Measurements from ENCODE around the gene CIRBP.
A peak's percentile ranks its signal among the peaks of the same experiment; 100 is the strongest.

CIRBP gene

GRCh38 chr19:1294688-1295087 is 25.6 kb downstream of the CIRBP start:
- POLR2A ChIA-PET: no interaction called here

GRCh38 chr19:1295169-1296012 is 26.3 kb downstream of the CIRBP start:
- ChIA-PET CTCF (no interaction called here), POLR2A (no interaction called here)
- DNase-seq (ENCODE audit: extremely low spot score): peak; percentile 89

More at GRCh38 chr19:1294688-1295087, 25.6 kb downstream of the CIRBP start:
- no peak for TF ChIP-seq SP1 (IDR thresholded peaks at IDR 0.05)
- TF ChIP-seq FOXK2 (IDR thresholded peaks at IDR 0.05): no peak
- no peak for TF ChIP-seq ELF4 (IDR thresholded peaks at IDR 0.05)
- DNase-seq (ENCODE audit: extremely low spot score): no peak
- CTCF ChIA-PET: no interaction called here

GRCh38 chr19:1296078-1296477 is 26.9 kb downstream of the CIRBP start:
- ChIA-PET POLR2A (no interaction called here), CTCF (no interaction called here)
- no peak for DNase-seq (ENCODE audit: extremely low spot score)
- no peak for TF ChIP-seq NFRKB (IDR thresholded peaks at IDR 0.05)
- TF ChIP-seq BHLHE40 (IDR thresholded peaks at IDR 0.05; ENCODE audit: borderline replicate concordance): no peak
- no peak for TF ChIP-seq HDGF (IDR thresholded peaks at IDR 0.05; ENCODE audit: borderline replicate concordance)
- TF ChIP-seq SP1 (IDR thresholded peaks at IDR 0.05): no peak
- no peak for TF ChIP-seq FOXA1 (IDR thresholded peaks at IDR 0.05)
- no peak for TF ChIP-seq CTBP1 (IDR thresholded peaks at IDR 0.05; ENCODE audit: borderline replicate concordance)
- TF ChIP-seq L3MBTL2 (conservative IDR thresholded peaks at IDR 0.05): no peak
- no peak for TF ChIP-seq LEF1 (IDR thresholded peaks at IDR 0.05; ENCODE audit: borderline replicate concordance)
- no peak for TF ChIP-seq ZNF384 (IDR thresholded peaks at IDR 0.05)
- TF ChIP-seq FOXK2 (IDR thresholded peaks at IDR 0.05): no peak
- no peak for TF ChIP-seq TARDBP (IDR thresholded peaks at IDR 0.05)
- TF ChIP-seq, protein P1, sequence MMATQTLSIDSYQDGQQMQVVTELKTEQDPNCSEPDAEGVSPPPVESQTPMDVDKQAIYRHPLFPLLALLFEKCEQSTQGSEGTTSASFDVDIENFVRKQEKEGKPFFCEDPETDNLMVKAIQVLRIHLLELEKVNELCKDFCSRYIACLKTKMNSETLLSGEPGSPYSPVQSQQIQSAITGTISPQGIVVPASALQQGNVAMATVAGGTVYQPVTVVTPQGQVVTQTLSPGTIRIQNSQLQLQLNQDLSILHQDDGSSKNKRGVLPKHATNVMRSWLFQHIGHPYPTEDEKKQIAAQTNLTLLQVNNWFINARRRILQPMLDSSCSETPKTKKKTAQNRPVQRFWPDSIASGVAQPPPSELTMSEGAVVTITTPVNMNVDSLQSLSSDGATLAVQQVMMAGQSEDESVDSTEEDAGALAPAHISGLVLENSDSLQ (IDR thresholded peaks at IDR 0.05): no peak
- no peak for TF ChIP-seq SUZ12 (IDR thresholded peaks at IDR 0.05)
- no peak for TF ChIP-seq ELF4 (IDR thresholded peaks at IDR 0.05)
- no peak for TF ChIP-seq ARNT (IDR thresholded peaks at IDR 0.05)
- TF ChIP-seq FOXM1 (IDR thresholded peaks at IDR 0.05; ENCODE audit: borderline replicate concordance): no peak

More at GRCh38 chr19:1295169-1296012, 26.3 kb downstream of the CIRBP start:
- TF ChIP-seq SP1 (IDR thresholded peaks at IDR 0.05): 0 out of 2 replicates have a peak, but pooled peaks have one; percentile 6
- TF ChIP-seq FOXK2 (IDR thresholded peaks at IDR 0.05): no peak

DNA sequence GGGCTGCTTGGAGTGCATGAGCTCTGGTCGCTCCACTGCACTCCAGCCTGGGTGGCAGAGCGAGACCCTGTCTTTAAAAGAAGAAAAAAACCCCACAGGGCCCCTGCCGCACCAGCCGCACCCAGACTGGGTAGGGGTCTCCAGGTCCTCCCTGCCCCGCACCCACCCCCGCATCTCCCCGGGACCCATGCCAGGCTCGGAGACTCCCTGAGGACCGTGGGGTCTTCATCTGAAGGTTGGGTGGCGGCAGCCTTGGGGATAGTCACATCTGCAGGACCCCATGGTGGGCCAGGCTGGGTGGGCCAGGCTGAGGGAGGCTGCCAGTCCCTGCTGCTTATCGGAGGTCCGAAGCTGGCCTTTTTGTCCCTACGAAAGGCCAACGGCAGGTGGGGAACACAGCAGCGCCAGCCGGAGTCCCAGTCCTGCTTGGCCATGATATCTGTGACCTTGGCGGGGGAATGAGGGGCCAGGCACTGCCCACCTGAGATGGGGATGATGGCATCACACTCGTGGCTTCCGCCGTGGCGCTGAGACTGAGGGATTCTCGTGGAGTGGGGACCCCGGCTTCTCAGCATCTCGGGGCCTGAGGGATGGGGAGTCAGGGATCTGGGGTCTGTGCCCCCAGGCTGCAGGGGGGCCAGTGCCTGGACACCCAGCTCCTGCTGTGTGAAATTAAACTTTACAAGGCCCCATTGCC is 27.6 kb downstream of the CIRBP start:
- CTCF ChIA-PET: no interaction called here
- DNase-seq (ENCODE audit: extremely low spot score): no peak
- TF ChIP-seq FOXM1 (IDR thresholded peaks at IDR 0.05; ENCODE audit: borderline replicate concordance) (no peak), FOXA1 (IDR thresholded peaks at IDR 0.05) (no peak), L3MBTL2 (conservative IDR thresholded peaks at IDR 0.05) (no peak), CTBP1 (IDR thresholded peaks at IDR 0.05; ENCODE audit: borderline replicate concordance) (no peak), HDGF (IDR thresholded peaks at IDR 0.05; ENCODE audit: borderline replicate concordance) (no peak), BHLHE40 (IDR thresholded peaks at IDR 0.05; ENCODE audit: borderline replicate concordance) (no peak), SUZ12 (IDR thresholded peaks at IDR 0.05) (no peak)
- TF ChIP-seq, protein P1 (IDR thresholded peaks at IDR 0.05): no peak
- POLR2A ChIA-PET: no interaction called here

DNA sequence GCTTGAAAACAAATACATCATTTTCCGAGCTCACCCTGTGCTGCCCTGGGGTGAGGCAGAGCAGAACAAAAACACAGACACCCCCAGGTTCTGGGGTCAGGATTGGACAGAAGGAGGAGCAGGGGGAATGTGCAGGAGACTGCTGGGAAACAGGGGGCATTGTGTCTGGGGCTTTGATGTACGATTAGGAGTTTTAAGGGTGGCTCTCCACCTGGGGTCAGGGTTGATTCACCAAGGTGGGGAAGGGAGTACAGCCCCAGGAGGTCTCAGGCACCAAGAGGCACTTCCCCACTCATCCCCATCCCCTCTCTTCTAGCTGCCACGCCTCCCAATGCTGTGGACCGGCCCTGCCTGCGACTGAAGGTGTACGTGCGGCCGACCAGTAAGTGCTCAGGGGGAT is 29.1 kb downstream of the CIRBP start:
- ChIA-PET CTCF (no interaction called here), POLR2A (interaction anchor here (1.4 kb wide), 1 partner anchor 23 kb away, joined by 4 read pairs; the partner anchor contains the start of gene FAM174C)
- DNase-seq (ENCODE audit: extremely low spot score): no peak
- TF ChIP-seq FOXK2 (IDR thresholded peaks at IDR 0.05) (no peak), ZNF384 (IDR thresholded peaks at IDR 0.05) (no peak), ELF4 (IDR thresholded peaks at IDR 0.05) (no peak), CTBP1 (IDR thresholded peaks at IDR 0.05; ENCODE audit: borderline replicate concordance) (no peak), FOXM1 (IDR thresholded peaks at IDR 0.05; ENCODE audit: borderline replicate concordance) (no peak), TARDBP (IDR thresholded peaks at IDR 0.05) (no peak), NFRKB (IDR thresholded peaks at IDR 0.05) (no peak), LEF1 (IDR thresholded peaks at IDR 0.05; ENCODE audit: borderline replicate concordance) (no peak), SUZ12 (IDR thresholded peaks at IDR 0.05) (no peak), SP1 (IDR thresholded peaks at IDR 0.05) (no peak)

- no peak for DNase-seq (ENCODE audit: extremely low spot score)
- no peak for TF ChIP-seq HDGF (IDR thresholded peaks at IDR 0.05; ENCODE audit: borderline replicate concordance)
- no peak for TF ChIP-seq L3MBTL2 (conservative IDR thresholded peaks at IDR 0.05)
- no peak for TF ChIP-seq ZNF384 (IDR thresholded peaks at IDR 0.05)
- TF ChIP-seq TARDBP (IDR thresholded peaks at IDR 0.05): no peak
- TF ChIP-seq ARNT (IDR thresholded peaks at IDR 0.05): no peak
- TF ChIP-seq ELF4 (IDR thresholded peaks at IDR 0.05): no peak
- no peak for TF ChIP-seq FOXK2 (IDR thresholded peaks at IDR 0.05)
- TF ChIP-seq NFRKB (IDR thresholded peaks at IDR 0.05): no peak
- TF ChIP-seq LEF1 (IDR thresholded peaks at IDR 0.05; ENCODE audit: borderline replicate concordance): no peak
- POLR2A ChIA-PET: no interaction called here
- CTCF ChIA-PET: no interaction called here
These were observed 30.7 kb downstream of the CIRBP start for GRCh38 chr19:1299801-1300200.

Data from HEK293T (cell line).